OCI-LY3 (cell line): ENCODE measurements around the gene ITGAX.

Experiments
- H2AFZ ChIP-seq: fragments of 200-600, 300-600 bp; shearing (Covaris generic); 2 replicates; pipeline ENCODE4 v1.6.0; 2014; ENCODE audit warnings: antibody characterized with exemption, low read depth, low read length
- H3K27ac ChIP-seq: fragments of 200-600, 300-600 bp; sonication (generic); 2 replicates; pipeline ENCODE4 v1.5.1; 2014; ENCODE audit warnings: mild to moderate bottlenecking, low read length, moderate library complexity, mixed read lengths
- H3K27me3 ChIP-seq: fragments of 200-600, 300-600 bp; sonication (generic); 2 replicates; pipeline ENCODE4 v1.6.1; 2014; ENCODE audit warnings: low read depth, low read length, mixed read lengths
- H3K36me3 ChIP-seq: fragments of 200-600, 300-600 bp; sonication (generic); replicated peaks from 2 replicates; pipeline ENCODE3; 2014; ENCODE audit warnings: low read depth, low read length, mixed read lengths
- H3K4me1 ChIP-seq: fragments of 300-600, 200-600 bp; sonication (generic); 2 replicates; pipeline ENCODE4 v1.6.1; 2014; ENCODE audit warnings: low read length, mixed read lengths
- H3K4me2 ChIP-seq: fragments of 200-600, 300-600 bp; sonication (generic); 2 replicates; pipeline ENCODE4 v1.6.1; 2014; ENCODE audit warnings: low read length, mixed read lengths
- H3K4me3 ChIP-seq: fragments of 300-600, 200-600 bp; sonication (generic); 2 replicates; pipeline ENCODE4 v1.5.1; 2014; ENCODE audit warnings: antibody characterized with exemption, mild to moderate bottlenecking, low read length, moderate library complexity
- H3K79me2 ChIP-seq: fragments of 300-600, 200-600 bp; shearing (Covaris generic); 2 replicates; pipeline ENCODE4 v1.6.1; 2014; ENCODE audit warnings: mild to moderate bottlenecking, low read length, mixed read lengths
- H3K9ac ChIP-seq: fragments of 300-600, 200-600 bp; shearing (Covaris generic); 2 replicates; pipeline ENCODE4 v1.6.0; 2014; ENCODE audit warnings: mild to moderate bottlenecking, low read length, moderate library complexity
- H3K9me3 ChIP-seq: fragments of 200-600, 300-600 bp; shearing (Covaris generic); 2 replicates; pipeline ENCODE4 v1.6.1; 2014; ENCODE audit warnings: low read length, mixed read lengths; ENCODE audit not compliant: insufficient read depth
- H4K20me1 ChIP-seq: fragments of 200-600, 300-600 bp; sonication (generic); 2 replicates; pipeline ENCODE4 v1.6.1; 2016; ENCODE audit warnings: low read length, mixed read lengths; ENCODE audit not compliant: insufficient read depth
- EZH2phosphoT487 ChIP-seq: fragments of 200-600 bp; shearing (Covaris generic); IDR thresholded peaks from 2 replicates; pipeline ENCODE4 v1.6.1; 2018; ENCODE audit warnings: antibody characterized with exemption, mixed run types, low read depth
- TF ChIP-seq, protein P1 (sequence below): fragments of 200-600, 300-600 bp; sonication (generic); IDR thresholded peaks from 2 replicates; pipeline ENCODE4 v1.5.1; 2014; ENCODE audit warnings: antibody characterized with exemption, low read length, low read depth

The ITGAX gene

DNA sequence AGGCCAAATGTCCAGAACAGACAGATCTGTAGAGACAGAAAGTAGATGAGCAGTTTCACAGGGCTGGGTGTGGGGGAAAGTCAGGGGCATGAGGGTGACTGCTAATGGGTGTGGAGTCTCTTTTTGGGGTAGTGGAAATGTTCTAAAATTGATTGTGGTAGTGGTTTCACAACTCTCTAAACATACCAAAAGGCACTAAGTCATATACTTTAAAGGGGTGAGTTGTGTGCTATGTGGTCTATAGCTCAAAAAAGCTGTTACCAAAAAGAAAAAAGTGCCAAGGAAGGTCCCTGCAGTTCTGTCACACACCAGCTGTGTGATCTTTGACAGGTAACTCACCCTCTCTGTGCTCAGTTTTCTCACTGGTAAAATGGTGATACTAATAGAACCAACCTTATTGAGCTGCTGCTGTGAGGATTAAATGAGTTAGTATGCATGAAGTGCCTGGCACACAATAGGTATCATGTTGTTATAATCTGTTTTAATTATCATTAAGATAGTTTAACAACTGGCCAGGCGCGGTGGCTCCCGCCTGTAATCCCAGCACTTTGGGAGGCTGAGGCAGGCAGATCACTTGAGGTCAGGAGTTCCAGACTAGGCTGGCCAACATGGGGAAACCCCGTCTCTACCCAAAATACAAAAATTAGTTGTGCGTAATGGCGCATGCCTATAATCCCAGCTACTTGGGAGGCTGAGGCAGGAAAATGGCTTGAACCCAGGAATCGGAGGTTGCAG, 10.3 kb downstream of the ITGAX start:
- H3K9me3 ChIP-seq = no peaks in the 10 kb centered on the region
- H3K79me2 ChIP-seq = no peaks in the 10 kb centered on the region
- no peaks in the 10 kb centered on the region for H3K4me1 ChIP-seq
- no peaks in the 10 kb centered on the region for H4K20me1 ChIP-seq
- peaks cover 6% of the 10 kb centered on the region for H3K36me3 ChIP-seq
- H3K27ac ChIP-seq = no peak overlapping the region
- H3K4me2 ChIP-seq = no peak overlapping the region
- H3K27me3 ChIP-seq = no peaks in the 10 kb centered on the region
- no peak for TF ChIP-seq EZH2phosphoT487
- TF ChIP-seq, protein P1, sequence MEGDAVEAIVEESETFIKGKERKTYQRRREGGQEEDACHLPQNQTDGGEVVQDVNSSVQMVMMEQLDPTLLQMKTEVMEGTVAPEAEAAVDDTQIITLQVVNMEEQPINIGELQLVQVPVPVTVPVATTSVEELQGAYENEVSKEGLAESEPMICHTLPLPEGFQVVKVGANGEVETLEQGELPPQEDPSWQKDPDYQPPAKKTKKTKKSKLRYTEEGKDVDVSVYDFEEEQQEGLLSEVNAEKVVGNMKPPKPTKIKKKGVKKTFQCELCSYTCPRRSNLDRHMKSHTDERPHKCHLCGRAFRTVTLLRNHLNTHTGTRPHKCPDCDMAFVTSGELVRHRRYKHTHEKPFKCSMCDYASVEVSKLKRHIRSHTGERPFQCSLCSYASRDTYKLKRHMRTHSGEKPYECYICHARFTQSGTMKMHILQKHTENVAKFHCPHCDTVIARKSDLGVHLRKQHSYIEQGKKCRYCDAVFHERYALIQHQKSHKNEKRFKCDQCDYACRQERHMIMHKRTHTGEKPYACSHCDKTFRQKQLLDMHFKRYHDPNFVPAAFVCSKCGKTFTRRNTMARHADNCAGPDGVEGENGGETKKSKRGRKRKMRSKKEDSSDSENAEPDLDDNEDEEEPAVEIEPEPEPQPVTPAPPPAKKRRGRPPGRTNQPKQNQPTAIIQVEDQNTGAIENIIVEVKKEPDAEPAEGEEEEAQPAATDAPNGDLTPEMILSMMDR = no peak
- H3K9ac ChIP-seq = no peak overlapping the region
- no peak overlapping the region for H2AFZ ChIP-seq
- H3K4me3 ChIP-seq = no peak overlapping the region

GRCh38 chr16:31367853-31368252, 12.9 kb downstream of the ITGAX start:
- Histone ChIP-seq H3K9me3 (no peaks in the 10 kb centered on the region), H3K4me2 (no peak overlapping the region), H3K9ac (no peak overlapping the region), H3K27ac (no peak overlapping the region), H3K27me3 (no peaks in the 10 kb centered on the region), H3K4me1 (no peaks in the 10 kb centered on the region), H3K4me3 (no peak overlapping the region), H4K20me1 (no peaks in the 10 kb centered on the region), H2AFZ (no peak overlapping the region), H3K36me3 (peaks cover 9% of the 10 kb centered on the region), H3K79me2 (no peaks in the 10 kb centered on the region)
- TF ChIP-seq, protein P1 = no peak
- no peak for TF ChIP-seq EZH2phosphoT487

DNA sequence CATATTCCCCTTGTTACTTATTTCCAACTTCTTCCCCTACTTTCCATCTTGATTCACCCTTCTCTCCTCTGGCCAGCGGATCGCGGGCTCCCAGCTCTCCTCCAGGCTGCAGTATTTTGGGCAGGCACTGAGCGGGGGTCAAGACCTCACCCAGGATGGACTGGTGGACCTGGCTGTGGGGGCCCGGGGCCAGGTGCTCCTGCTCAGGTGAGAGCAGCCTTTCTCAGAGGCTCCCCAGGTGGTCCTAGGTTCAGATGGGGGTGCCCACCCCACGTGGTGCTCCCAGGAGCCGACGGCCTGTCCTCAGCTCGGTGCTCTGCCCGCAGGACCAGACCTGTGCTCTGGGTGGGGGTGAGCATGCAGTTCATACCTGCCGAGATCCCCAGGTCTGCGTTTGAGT, 16.0 kb downstream of the ITGAX start:
- H3K9ac ChIP-seq = no peak overlapping the region
- H3K4me2 ChIP-seq = no peak overlapping the region
- no peaks in the 10 kb centered on the region for H3K27me3 ChIP-seq
- no peak overlapping the region for H3K4me3 ChIP-seq
- peaks cover 16% of the 10 kb centered on the region for H3K36me3 ChIP-seq
- H3K4me1 ChIP-seq = no peaks in the 10 kb centered on the region
- H3K79me2 ChIP-seq = no peaks in the 10 kb centered on the region
- TF ChIP-seq EZH2phosphoT487 = no peak
- TF ChIP-seq, protein P1 = no peak
- H3K9me3 ChIP-seq = 0 out of 2 replicates have a peak, but pooled peaks cover 3% of the 10 kb centered on the region
- no peak overlapping the region for H2AFZ ChIP-seq
- no peaks in the 10 kb centered on the region for H4K20me1 ChIP-seq
- H3K27ac ChIP-seq = no peak overlapping the region

GRCh38 chr16:31371619-31372484, 16.9 kb downstream of the ITGAX start:
- Histone ChIP-seq H3K79me2 (no peaks in the 10 kb centered on the region), H3K4me1 (peaks cover 8% of the 10 kb centered on the region), H3K9me3 (0 out of 2 replicates have a peak, but pooled peaks cover 3% of the 10 kb centered on the region), H3K4me3 (no peak overlapping the region), H3K9ac (no peak overlapping the region), H4K20me1 (no peaks in the 10 kb centered on the region), H3K27me3 (no peaks in the 10 kb centered on the region), H3K36me3 (peaks cover 17% of the 10 kb centered on the region), H3K27ac (no peak overlapping the region), H2AFZ (no peak overlapping the region), H3K4me2 (no peak overlapping the region)
- TF ChIP-seq, protein P1 = no peak
- no peak for TF ChIP-seq EZH2phosphoT487
